ENCODE measurements around the gene PRDM16.

The PRDM16 gene

GRCh38 chr1:3292868-3293562 is 224.0 kb downstream of the PRDM16 start:
- no peak for DNase-seq

GRCh38 chr1:3293563-3294080 is 224.6 kb downstream of the PRDM16 start:
- no peak for DNase-seq

DNA sequence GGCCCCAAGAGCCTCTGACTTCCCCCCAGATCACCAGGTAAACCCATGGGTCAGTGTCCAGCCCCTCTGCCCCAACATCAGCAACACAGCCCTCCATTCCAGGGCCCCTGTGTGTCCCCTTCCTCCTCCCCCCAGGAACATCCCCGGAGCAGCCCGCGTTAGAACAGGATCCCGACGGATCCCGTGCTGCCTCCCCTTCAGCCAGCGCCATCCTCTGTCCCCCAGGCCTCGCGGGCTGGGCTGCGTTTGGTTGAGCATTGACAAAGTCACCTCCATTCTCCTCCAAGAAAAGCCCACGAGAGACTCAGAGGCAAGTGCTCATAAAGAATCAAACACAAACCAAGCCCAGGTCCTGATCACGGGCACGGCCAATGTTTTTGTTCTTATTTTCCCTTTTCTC is 225.4 kb downstream of the PRDM16 start:
- DNase-seq, result no peak

DNA sequence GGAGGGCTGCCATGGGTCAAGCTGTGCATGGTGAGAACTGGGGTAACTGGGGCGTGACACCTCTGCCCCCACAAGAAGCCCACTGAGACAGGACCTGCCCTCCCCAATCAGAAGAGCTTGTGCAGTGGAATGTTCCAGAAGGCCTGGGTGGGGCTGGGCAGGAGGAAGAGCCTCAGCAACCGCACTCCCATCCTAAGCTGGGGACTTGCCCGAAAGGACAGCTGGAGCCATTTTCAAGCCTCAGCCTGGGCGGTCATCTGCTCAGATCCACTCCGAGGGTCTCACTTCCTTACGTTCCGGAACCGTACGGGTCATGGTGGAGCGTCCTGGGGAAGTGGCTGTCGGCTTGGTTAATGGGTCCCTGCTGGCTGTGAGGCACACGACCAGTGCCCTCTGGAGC is 226.8 kb downstream of the PRDM16 start:
- no peak for DNase-seq

DNA sequence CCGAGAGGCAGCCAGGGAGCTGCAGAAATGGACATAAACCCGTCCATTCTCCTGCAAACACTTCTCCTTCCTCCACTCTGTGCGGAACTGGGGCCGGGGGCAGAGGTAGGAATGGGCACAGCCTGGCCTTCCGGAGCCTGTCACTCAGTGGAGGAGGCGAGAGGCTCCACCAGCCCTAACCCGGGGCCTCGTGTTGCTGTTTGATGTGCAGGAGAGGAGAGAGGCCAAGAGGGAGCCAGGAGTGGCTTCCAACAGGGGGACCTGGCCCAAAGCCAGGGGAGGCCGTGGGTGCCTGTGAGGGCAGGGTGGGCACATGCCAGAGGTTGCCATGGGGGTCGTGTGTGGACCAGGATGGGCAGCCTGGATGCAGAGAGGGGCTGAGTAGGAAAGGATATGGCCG is 227.3 kb downstream of the PRDM16 start:
- DNase-seq, result no peak

GRCh38 chr1:3296826-3297225 is 227.8 kb downstream of the PRDM16 start:
- no peak for DNase-seq

DNA sequence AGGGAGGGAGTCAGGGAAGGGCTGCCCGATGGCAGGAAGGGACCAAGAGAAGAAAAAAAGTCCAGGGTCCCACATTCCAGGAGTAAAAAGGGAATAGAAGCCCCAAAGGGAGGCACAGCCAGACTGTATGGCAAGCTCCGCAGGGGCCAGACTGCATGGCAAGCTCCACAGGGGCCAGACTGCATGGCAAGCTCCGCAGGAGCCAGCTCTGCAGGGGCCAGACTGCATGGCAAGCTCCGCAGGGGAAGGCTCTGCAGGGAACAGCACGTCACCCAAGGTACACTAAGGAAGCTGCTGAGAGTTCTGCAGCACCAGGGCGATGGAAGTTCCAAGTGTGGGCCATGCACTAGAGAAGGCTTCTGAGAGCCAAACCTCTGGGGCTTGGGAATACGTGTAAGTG is 228.8 kb downstream of the PRDM16 start:
- DNase-seq, result no peak

DNA sequence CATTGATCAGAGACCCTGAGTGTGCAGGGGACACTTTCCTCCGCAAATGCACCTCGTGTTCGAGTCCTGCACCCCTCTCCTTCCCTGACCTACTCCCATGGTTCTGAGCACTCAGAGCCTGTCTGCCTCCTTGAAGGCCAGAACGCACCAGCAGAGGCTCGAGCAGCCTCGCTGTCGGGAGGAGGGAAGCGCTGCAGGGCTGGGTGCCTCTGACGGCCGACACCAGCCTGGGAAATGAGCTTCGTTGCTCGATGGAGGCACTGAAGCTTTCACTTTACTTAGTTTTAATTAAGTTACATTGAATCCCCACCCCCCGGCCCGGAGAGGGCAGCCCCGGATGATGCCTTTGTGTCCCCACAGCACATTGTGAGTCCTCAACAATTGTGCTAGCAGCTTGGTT is 229.2 kb downstream of the PRDM16 start:
- no peak for DNase-seq

GRCh38 chr1:3304246-3304645 is 235.2 kb downstream of the PRDM16 start:
- DNase-seq, result no peak

GRCh38 chr1:3304692-3305091 is 235.7 kb downstream of the PRDM16 start:
- no peak for DNase-seq

DNA sequence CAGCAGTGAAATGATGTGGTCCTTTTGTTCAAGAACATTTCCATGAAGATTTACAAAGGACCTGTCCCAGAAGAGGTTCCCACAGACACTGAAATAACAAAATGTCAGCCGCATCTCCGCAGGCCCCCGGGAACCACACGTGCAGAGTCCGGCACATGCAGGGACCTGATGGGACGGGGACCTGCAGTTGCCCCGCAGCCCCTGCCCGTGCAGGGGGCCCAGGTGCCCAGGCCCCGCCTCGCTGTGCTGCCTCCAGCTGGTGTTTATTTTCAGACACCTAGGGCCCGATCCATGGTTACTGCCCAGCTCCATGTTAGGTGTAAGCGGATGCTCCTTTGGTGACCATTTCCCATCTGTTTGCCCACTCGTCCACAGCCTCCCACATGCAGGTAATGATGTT is 236.2 kb downstream of the PRDM16 start:
- no peak for DNase-seq

DNA sequence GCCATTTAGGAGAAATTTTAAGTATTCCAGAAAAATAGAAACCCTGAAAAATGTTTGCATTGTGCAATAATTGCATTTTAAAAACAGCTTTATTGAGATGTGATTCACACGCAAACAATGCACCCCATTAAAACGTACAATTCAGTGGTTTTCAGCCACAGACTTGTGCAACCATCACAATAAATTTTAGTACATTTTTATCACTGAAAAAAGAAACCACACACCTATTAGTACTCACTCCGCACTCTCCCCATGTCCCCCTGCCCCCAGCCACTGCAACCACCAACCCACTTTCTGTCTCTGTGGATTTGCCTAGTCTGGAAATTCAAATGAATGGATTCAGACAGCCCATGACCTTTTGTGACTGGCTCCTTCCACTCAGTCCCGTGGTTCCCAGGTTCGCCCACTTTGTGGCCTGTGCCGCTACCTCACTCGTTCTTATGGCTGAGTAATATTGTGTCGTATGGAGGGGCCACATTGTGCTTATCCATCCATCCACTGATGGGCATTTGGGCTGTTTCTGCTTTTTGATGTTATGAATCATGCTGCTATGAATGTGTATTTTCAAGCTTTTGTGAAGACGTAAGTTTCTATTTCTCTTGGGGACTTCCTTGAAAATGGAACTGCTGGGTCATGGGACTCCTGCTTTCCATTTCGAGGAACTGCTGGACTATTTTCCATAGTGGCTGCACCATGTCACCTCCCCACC is 237.7 kb downstream of the PRDM16 start:
- DNase-seq, result no peak

DNA sequence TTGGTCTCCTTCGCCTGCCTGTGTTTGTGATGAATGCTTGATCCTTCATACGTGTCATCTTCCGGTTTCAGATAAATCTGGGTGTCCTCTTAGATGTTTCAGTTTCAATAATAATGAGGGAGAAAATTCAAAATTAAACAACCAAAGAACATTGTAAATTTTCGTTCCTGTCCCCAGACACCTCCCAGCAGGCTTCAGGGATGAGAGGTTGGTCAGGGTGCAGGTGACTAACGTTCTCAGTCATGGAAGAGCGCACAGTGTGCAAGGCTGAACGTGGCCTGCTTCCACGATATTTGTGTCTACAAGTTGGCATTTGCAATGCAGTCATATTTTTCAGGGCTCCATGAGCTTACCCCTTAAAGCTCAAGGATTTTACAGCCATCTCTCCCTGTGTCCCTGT is 238.4 kb downstream of the PRDM16 start:
- DNase-seq, result no peak

- DNase-seq, result no peak
Measured at GRCh38 chr1:3308053-3308452, 239.1 kb downstream of the PRDM16 start.

DNA sequence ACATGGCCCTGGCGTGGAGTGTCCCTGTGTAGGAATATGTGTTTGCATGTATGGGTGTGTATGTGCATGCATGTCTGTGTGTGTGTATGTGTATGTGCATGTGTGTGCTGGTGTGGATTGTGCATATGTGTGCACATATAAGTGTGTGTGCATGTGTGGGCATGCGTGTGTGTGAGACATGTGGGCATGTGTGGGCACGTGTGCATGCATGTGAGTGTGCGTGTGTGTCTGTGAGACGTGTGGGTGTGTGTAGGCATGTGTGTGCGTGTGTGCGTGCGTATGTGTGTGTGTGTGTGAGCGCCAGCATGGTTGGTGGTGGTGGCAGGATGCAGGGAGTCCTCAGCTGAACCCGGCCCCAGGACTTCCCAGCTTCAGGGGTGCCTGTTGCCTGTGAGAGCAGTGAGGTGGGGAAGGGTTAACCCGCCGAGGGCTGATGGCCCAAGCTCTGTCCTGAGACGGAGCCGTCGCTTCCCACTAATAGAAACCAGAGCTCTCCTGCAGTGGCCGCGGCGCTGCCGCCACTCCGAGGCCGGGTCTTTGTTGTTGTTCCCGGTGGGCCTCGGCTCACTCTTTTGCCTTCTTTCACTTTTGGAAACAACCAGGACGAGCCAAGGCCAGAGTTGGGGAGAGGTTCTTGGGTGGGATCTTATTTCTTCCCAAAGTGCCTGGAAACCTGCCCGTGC is 241.9 kb downstream of the PRDM16 start:
- DNase-seq, result no peak

DNA sequence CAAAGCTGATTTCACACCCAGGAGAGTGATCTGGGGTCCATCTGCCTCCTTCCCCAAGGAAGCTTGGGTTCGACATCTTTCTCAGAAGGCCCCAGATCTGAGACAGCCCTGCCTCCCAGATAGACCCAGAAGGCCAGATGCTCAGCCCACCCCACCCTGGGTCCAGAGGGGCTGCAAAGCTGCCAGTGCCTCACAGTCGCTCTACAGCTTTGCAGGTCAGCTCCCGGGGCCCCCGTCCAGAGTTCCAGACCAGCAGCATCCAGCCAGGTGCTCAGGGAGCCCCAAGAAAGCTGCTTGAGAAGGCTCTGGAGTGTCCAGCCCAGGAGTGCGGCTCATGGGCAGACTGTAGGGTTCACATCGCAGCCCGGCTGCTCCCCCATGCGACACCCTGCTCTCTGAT is 242.7 kb downstream of the PRDM16 start:
- DNase-seq, result no peak

DNA sequence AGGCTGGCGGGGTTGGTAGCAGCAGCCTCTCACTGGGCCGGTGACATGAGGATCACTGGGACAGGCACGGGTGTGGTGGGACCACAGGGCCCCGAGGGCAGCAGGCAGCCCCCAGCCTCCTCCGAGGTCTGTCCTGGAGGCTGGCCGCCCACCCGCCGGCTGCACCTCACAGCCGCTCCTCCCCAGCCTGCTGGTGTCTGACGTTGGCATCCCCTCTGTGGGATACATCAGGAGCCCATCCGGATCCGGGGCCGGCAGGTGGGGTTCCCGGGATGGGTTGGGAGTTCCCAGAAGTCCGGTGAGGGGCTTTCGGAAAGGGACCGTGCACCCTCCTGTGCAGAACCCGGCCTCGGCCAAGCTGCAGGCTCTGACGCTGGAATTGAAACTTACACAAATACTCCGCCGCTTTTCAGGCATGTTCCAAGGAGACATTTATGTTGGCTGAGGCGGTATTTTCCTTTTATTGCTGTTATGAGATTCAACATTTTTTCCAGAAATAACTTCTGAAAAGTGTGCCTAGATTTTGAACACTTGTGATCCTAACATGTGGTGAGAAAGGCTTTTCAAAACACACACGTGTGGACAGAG is 243.4 kb downstream of the PRDM16 start:
- DNase-seq, result no peak

GRCh38 chr1:3312898-3313575 is 244.0 kb downstream of the PRDM16 start:
- peak; percentile 11 for DNase-seq

- no peak for DNase-seq
Measured at GRCh38 chr1:3313576-3313950, 244.6 kb downstream of the PRDM16 start.

GRCh38 chr1:3314491-3315381 is 245.7 kb downstream of the PRDM16 start:
- no peak for DNase-seq

- DNase-seq, result no peak
Measured at GRCh38 chr1:3315399-3316339, 246.7 kb downstream of the PRDM16 start.

Data from NCI-H82 (cell line).